H9 (cell line): ENCODE measurements around the gene VEGFC. TPM values are rescaled to one million over a fixed set of nuclear protein-coding genes. Genes with fewer than 3 reads are reported as not detected.

Source experiments
- DNase-seq: peaks from one replicate; pipeline ENCODE4 v3.0.0-alpha.2; 2017
- H2AFZ ChIP-seq: one replicate; pipeline ENCODE4 v1.6.1; 2013; ENCODE audit warnings: mild to moderate bottlenecking, low read length, control low read depth, moderate library complexity
- H2AK5ac ChIP-seq: 2 replicates; pipeline ENCODE4 v1.6.1; 2013; ENCODE audit warnings: low read length, control low read depth, mixed read lengths; ENCODE audit not compliant: insufficient read length
- H2BK120ac ChIP-seq: one replicate; pipeline ENCODE4 v1.6.1; 2013; ENCODE audit warnings: low read depth, mild to moderate bottlenecking, low read length, control low read depth, inconsistent platforms; ENCODE audit not compliant: poor library complexity, severe bottlenecking
- H2BK12ac ChIP-seq: 2 replicates; pipeline ENCODE4 v1.6.1; 2013; ENCODE audit warnings: low read length, control low read depth, mixed read lengths, low read depth; ENCODE audit not compliant: insufficient read length
- H2BK15ac ChIP-seq: 2 replicates; pipeline ENCODE4 v1.6.1; 2013; ENCODE audit warnings: low read depth, low read length, control low read depth
- H2BK20ac ChIP-seq: one replicate; pipeline ENCODE4 v1.6.1; 2013; ENCODE audit warnings: low read depth, mild to moderate bottlenecking, low read length, control low read depth, inconsistent platforms; ENCODE audit not compliant: poor library complexity, severe bottlenecking
- H2BK5ac ChIP-seq: 2 replicates; pipeline ENCODE4 v1.6.1; 2013; ENCODE audit warnings: low read length, control low read depth, mixed read lengths; ENCODE audit not compliant: insufficient read length
- H3K14ac ChIP-seq: 2 replicates; pipeline ENCODE4 v1.6.1; 2013; ENCODE audit warnings: low read length, control low read depth; ENCODE audit not compliant: insufficient read depth
- H3K18ac ChIP-seq: 2 replicates; pipeline ENCODE4 v1.6.1; 2013; ENCODE audit warnings: low read depth, mild to moderate bottlenecking, mixed read lengths, low read length, control low read depth; ENCODE audit not compliant: insufficient read length
- H3K23ac ChIP-seq: 2 replicates; pipeline ENCODE4 v1.6.1; 2013; ENCODE audit warnings: low read length, control low read depth, mixed read lengths, low read depth; ENCODE audit not compliant: insufficient read length
- H3K23me2 ChIP-seq: 2 replicates; pipeline ENCODE4 v1.6.1; 2013; ENCODE audit warnings: low read depth, mild to moderate bottlenecking, mixed read lengths, low read length, control low read depth; ENCODE audit not compliant: insufficient read length, poor library complexity, severe bottlenecking
- H3K27ac ChIP-seq: 2 replicates; pipeline ENCODE4 v1.5.1; 2013; ENCODE audit warnings: low read length, control low read depth, mixed read lengths, low read depth; ENCODE audit not compliant: insufficient read length
- H3K27me3 ChIP-seq: 2 replicates; pipeline ENCODE4 v1.6.1; 2013; ENCODE audit warnings: low read length, control low read depth, inconsistent platforms; ENCODE audit not compliant: insufficient read depth
- H3K4ac ChIP-seq: 2 replicates; pipeline ENCODE4 v1.6.1; 2013; ENCODE audit warnings: low read depth, mild to moderate bottlenecking, control low read depth, inconsistent platforms, low read length, moderate library complexity
- H3K4me1 ChIP-seq: 2 replicates; pipeline ENCODE4 v1.6.1; 2013; ENCODE audit warnings: low read length, control low read depth, inconsistent platforms; ENCODE audit not compliant: insufficient read depth
- H3K4me2 ChIP-seq: 2 replicates; pipeline ENCODE4 v1.6.1; 2013; ENCODE audit warnings: low read length, control low read depth, mixed read lengths; ENCODE audit not compliant: insufficient read length, insufficient read depth
- H3K56ac ChIP-seq: 2 replicates; pipeline ENCODE4 v1.6.1; 2013; ENCODE audit warnings: low read depth, mild to moderate bottlenecking, mixed read lengths, low read length, control low read depth; ENCODE audit not compliant: insufficient read length
- H3K79me1 ChIP-seq: 2 replicates; pipeline ENCODE4 v1.6.1; 2013; ENCODE audit warnings: low read depth, mild to moderate bottlenecking, moderate library complexity, low read length, control low read depth, inconsistent platforms; ENCODE audit not compliant: insufficient read depth, poor library complexity, severe bottlenecking
- H3K79me2 ChIP-seq: 2 replicates; pipeline ENCODE4 v1.6.1; 2013; ENCODE audit warnings: low read length, control low read depth, inconsistent platforms; ENCODE audit not compliant: insufficient read depth
- H3K9ac ChIP-seq: 2 replicates; pipeline ENCODE4 v1.6.1; 2013; ENCODE audit warnings: low read length, control low read depth, mixed read lengths; ENCODE audit not compliant: insufficient read length; ENCODE audit errors: extremely low read depth
- H3K9me3 ChIP-seq: one replicate; pipeline ENCODE4 v1.6.1; 2013; ENCODE audit warnings: low read depth, low read length, inconsistent platforms; ENCODE audit not compliant: control insufficient read depth
- H3T11ph ChIP-seq: one replicate; pipeline ENCODE4 v1.6.1; 2013; ENCODE audit warnings: mild to moderate bottlenecking, low read length, control low read depth, inconsistent platforms
- H4K20me1 ChIP-seq: one replicate; pipeline ENCODE4 v1.6.1; 2013; ENCODE audit not compliant: control insufficient read depth, insufficient read length, insufficient read depth
- H4K5ac ChIP-seq: 2 replicates; pipeline ENCODE4 v1.6.1; 2013; ENCODE audit warnings: low read depth, mild to moderate bottlenecking, mixed read lengths, low read length, control low read depth; ENCODE audit not compliant: insufficient read length
- H4K8ac ChIP-seq: replicated peaks from 2 replicates; pipeline ENCODE4 v1.6.1; 2013; ENCODE audit warnings: low read length, control low read depth, mixed read lengths, low read depth; ENCODE audit not compliant: insufficient read length
- H4K91ac ChIP-seq: 2 replicates; pipeline ENCODE4 v1.6.1; 2013; ENCODE audit warnings: low read depth, mild to moderate bottlenecking, moderate library complexity, mixed read lengths, low read length, control low read depth; ENCODE audit not compliant: insufficient read length
- H3K27ac Mint-ChIP-seq, 3 experiments: 2 replicates in 2 of 3; 3 replicates in 1 of 3; pipeline ENCODE4 v1.8.0; 2020 to 2021; ENCODE audit warnings: mixed read lengths in 3 of 3, mild to moderate bottlenecking in 1 of 3, moderate library complexity in 1 of 3
- H3K27me3 Mint-ChIP-seq: 2 replicates; pipeline ENCODE4 v1.8.0; 2021; ENCODE audit warnings: low read depth, mild to moderate bottlenecking, moderate library complexity, mixed read lengths
- H3K36me3 Mint-ChIP-seq, 3 experiments: 2 replicates in 2 of 3; 3 replicates in 1 of 3; pipeline ENCODE4 v1.8.0; 2020 to 2021; ENCODE audit warnings: low read depth in 3 of 3, mixed read lengths in 3 of 3; ENCODE audit not compliant: insufficient read depth in 1 of 3
- H3K4me1 Mint-ChIP-seq, 2 experiments: 2 replicates each; pipeline ENCODE4 v1.8.0; 2020; ENCODE audit warnings: mixed read lengths in 2 of 2
- H3K4me3 Mint-ChIP-seq, 2 experiments: 2 replicates in 1 of 2; 3 replicates in 1 of 2; pipeline ENCODE4 v1.8.0; 2020 to 2021; ENCODE audit warnings: mild to moderate bottlenecking in 2 of 2, mixed read lengths in 2 of 2, moderate library complexity in 1 of 2
- H3K9me3 Mint-ChIP-seq, 2 experiments: 2 replicates in 1 of 2; 3 replicates in 1 of 2; pipeline ENCODE4 v1.8.0; 2020; ENCODE audit warnings: mild to moderate bottlenecking in 2 of 2, mixed read lengths in 2 of 2, moderate library complexity in 1 of 2
- WGBS: extraction: QIAGEN DNeasy Blood & Tissue Kit; methylation state at CpG from one replicate; pipeline ENCODE4 v1.1.7; 2013; ENCODE audit warnings: missing lambda C conversion rate, low lambda C conversion rate, mixed read lengths; ENCODE audit not compliant: insufficient read length; ENCODE audit errors: extremely low coverage; 5-methylcytosine and 5-hydroxymethylcytosine counted together
- total RNA-seq: library from RNA; stranded (reverse); gene quantifications from 2 replicates; pipeline ENCODE4 v1.2.1, GENCODE V29; 2021
- TF ChIP-seq, protein P1 (sequence below): fragments of 200-600 bp; sonication (generic); conservative IDR thresholded peaks from 3 replicates; pipeline ENCODE4 v1.8.0; 2021; ENCODE audit warnings: antibody characterized with exemption, mild to moderate bottlenecking

VEGFC gene
- total RNA-seq, 1 experiment from 2014 or later = 0.46 TPM

DNA sequence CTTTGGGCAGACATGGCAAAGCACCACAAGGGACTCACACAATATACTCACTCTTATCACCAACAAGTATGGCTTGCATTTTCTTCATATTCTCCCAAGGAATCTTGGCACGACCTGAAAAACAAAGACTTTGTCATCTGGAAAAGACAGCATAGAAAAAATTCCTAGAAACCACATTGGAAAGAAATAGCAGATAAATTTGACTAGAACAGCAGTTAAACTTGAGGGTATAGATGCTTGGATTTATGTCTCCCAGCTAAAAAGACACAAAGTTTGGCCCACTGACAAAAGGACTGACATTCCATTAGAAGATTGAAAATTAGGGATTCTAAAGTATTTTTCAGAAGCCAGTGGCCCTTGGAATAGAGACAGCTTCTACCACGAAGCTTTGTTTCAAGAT, 6.9 kb upstream of the VEGFC start:
- Mint-ChIP-seq H3K27me3 (peaks cover 8% of the 10 kb centered on the region), H3K27ac (no peak overlapping the region), H3K9me3 (no peaks in the 10 kb centered on the region), H3K36me3 (no peaks in the 10 kb centered on the region), H3K4me1 (no peaks in the 10 kb centered on the region), H3K4me3 (no peak overlapping the region)
- Histone ChIP-seq H2AK5ac (no peak overlapping the region), H4K8ac (no peak overlapping the region), H3K23ac (no peak overlapping the region), H3K4me2 (no peak overlapping the region), H2BK5ac (no peak overlapping the region), H3K56ac (no peak overlapping the region), H3K4ac (no peak overlapping the region), H4K5ac (no peak overlapping the region), H3K18ac (no peak overlapping the region), H2BK15ac (no peak overlapping the region), H3K27me3 (no peaks in the 10 kb centered on the region), H3K9me3 (no peaks in the 10 kb centered on the region), H2AFZ (no peak overlapping the region), H3T11ph (no peak overlapping the region), H2BK120ac (no peak overlapping the region), H2BK12ac (no peak overlapping the region), H3K14ac (no peak overlapping the region), H2BK20ac (no peak overlapping the region), H3K23me2 (no peaks in the 10 kb centered on the region), H3K9ac (no peak overlapping the region), H3K4me1 (no peaks in the 10 kb centered on the region), H3K27ac (no peak overlapping the region), H3K79me1 (no peaks in the 10 kb centered on the region), H4K91ac (no peak overlapping the region), H3K79me2 (no peaks in the 10 kb centered on the region), H4K20me1 (no peaks in the 10 kb centered on the region)
- TF ChIP-seq, protein P1, sequence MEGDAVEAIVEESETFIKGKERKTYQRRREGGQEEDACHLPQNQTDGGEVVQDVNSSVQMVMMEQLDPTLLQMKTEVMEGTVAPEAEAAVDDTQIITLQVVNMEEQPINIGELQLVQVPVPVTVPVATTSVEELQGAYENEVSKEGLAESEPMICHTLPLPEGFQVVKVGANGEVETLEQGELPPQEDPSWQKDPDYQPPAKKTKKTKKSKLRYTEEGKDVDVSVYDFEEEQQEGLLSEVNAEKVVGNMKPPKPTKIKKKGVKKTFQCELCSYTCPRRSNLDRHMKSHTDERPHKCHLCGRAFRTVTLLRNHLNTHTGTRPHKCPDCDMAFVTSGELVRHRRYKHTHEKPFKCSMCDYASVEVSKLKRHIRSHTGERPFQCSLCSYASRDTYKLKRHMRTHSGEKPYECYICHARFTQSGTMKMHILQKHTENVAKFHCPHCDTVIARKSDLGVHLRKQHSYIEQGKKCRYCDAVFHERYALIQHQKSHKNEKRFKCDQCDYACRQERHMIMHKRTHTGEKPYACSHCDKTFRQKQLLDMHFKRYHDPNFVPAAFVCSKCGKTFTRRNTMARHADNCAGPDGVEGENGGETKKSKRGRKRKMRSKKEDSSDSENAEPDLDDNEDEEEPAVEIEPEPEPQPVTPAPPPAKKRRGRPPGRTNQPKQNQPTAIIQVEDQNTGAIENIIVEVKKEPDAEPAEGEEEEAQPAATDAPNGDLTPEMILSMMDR = no peak
- no CpG with 5 or more reads among the region's 2 CpGs for WGBS
- no peak for DNase-seq
